CD4-positive, alpha-beta T cell treated with Interleukin-17A for 4 hours (primary cell): Measurements from ENCODE around the gene SMTNL2.
"Not testable (repeated sequence)": the region's sequence is repeated elsewhere in the genome, so short reads cannot be mapped to it uniquely, and the experiment has no call there.

ENCODE experiments used
- DNase-seq: peaks from one replicate; pipeline ENCODE4 v3.0.0-alpha.2; 2020; ENCODE audit warnings: mixed read lengths

The SMTNL2 gene

GRCh38 chr17:4638766-4639165 lies 54.4 kb downstream of the SMTNL2 start:
- not testable (repeated sequence) for DNase-seq

DNA sequence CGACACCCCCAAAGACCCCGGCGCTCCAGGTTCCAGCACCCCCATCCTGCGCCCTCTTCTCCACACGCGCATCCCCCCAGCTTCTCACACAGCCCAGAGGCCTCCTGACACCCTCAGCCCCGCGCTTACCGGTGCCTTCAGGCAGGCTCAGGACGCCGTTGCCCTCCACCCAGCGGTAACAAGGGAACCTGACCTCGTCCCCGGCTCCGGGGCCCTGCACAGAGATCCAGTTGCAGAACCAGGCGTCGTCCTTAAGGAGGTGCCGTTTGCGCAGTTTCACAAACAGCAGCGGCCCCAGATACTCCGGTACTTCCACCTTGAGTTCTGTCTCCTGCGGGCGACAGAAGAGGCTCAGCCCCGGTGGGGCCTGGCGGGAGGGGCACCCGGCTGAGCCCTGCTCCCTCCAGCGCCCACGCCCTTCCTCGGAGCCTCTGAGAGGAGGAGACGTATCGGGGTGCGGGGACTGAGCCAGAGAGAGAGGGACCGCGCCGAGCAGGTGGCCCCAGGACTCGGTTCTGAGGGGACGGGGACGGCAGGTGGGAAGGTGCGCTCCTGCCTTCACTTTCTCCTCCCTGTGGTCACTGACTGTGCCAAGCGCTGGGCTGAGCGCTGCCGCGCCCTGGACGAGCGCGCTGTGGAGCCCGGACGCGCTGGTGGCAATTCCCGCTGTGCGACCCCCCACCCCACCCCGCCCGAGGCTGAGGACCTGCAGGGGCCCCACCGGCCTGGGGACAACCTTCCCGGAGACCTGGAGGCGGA lies 55.2 kb downstream of the SMTNL2 start:
- peak; percentile 42 for DNase-seq

DNA sequence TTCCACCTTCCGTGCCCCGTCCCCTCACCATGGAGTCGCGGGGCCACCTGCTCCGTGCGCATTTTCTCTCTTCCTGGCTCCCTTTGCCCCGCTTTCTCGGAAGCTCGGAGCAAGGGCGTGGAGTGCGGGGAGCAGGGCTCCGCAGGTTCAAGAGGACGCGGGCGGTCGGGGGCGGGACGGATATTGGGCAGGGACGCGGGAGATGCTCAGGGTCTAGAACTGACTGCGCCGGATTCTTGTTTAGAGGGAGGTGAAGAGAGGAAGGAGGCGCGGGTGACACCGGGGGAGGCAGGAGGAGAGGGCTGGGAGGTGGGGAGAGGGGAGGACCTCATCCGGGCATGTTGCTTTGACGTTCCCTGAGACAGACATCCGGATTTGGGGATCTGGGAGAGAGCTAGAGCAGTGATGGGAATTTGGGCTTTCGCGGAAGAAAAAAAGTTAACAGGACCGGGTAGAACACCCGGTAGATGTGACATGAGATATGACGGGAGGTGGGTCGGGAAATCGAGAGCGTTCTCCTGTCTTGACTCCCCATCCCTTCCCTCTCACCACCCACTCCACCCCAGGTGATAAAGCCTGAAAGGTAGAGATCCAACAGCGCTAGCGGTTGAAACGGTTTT lies 56.4 kb downstream of the SMTNL2 start:
- peak; percentile 24 for DNase-seq

- DNase-seq: no peak
These were observed 57.2 kb downstream of the SMTNL2 start, which contains the start of gene ALOX15 for GRCh38 chr17:4641297-4642195. TSS of gene ALOX15 (minus strand) at chr17:4641678. CDS start at chr17:4641651, 27 bp downstream.

DNA sequence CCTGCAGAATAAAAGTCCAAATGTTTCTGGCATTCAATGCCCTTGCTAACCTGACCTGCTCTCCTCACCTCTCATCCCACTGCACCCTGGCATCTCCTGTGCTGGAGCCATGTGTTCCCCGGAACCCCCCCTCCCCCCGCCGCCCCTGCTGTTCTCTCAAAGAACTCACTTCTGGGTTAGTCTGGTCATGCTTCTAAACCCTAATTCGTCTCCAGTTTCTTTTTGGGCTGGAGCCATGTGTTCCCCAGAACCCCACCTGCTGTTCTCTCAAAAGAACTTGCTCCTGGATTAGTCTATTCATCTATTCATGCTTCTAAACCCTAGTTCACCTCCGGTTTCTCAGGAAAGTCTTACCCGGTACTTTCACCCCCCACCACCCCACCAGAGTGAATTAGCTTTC lies 58.0 kb downstream of the SMTNL2 start:
- no peak for DNase-seq

DNA sequence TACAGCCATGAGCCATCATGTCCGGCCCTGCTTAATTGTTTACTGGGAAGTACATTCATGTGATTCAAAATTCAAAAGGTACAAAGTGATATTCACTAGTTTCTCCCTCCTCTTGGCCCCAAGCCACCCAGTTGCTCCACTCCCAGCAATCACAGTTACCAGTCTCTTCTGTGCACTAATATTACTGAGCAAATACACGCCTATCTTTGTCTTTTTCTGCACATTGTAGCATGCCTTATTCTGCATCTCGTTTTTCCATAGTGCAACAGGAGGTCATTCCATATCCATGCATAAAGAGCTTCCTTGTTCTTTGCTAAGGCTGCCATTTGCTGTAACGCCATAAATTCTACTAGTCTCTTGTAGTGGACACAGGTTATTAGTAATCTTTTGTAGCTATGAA lies 59.3 kb downstream of the SMTNL2 start:
- no peak for DNase-seq

GRCh38 chr17:4645642-4646041 lies 61.3 kb downstream of the SMTNL2 start:
- no peak for DNase-seq

GRCh38 chr17:4648741-4649140 lies 64.4 kb downstream of the SMTNL2 start:
- no peak for DNase-seq

- DNase-seq: no peak
These were observed 68.7 kb downstream of the SMTNL2 start for GRCh38 chr17:4652997-4653396.

GRCh38 chr17:4655933-4656332 lies 71.6 kb downstream of the SMTNL2 start:
- DNase-seq: not testable (repeated sequence)

GRCh38 chr17:4657678-4658077 lies 73.3 kb downstream of the SMTNL2 start:
- DNase-seq: no peak
